Left forelimb (tissue), 1 donor: ENCODE measurements around the gene MLPH.
"Not testable (repeated sequence)": the region's sequence is repeated elsewhere in the genome, so short reads cannot be mapped to it uniquely, and the experiment has no call there.

Experiments used
- DNase-seq: peaks from one replicate; pipeline ENCODE4 v3.0.0-alpha.2; 2018; ENCODE audit warnings: low spot score

MLPH gene

GRCh38 chr2:237588044-237588696 is 101.1 kb downstream of the MLPH start:
- no peak for DNase-seq

GRCh38 chr2:237590272-237591140 is 103.5 kb downstream of the MLPH start, which contains the start of gene RAB17:
RAB17 (minus strand) TSS chr2:237590734; CDS start chr2:237586154, 4,580 bp downstream.
- no peak for DNase-seq

- no peak for DNase-seq
Measured at GRCh38 chr2:237591141-237591881, 104.3 kb downstream of the MLPH start.

GRCh38 chr2:237592425-237592980 is 105.5 kb downstream of the MLPH start:
- no peak for DNase-seq

- no peak for DNase-seq
Measured at GRCh38 chr2:237593036-237593435, 106.0 kb downstream of the MLPH start.

- no peak for DNase-seq
Measured at GRCh38 chr2:237593596-237594320, 106.7 kb downstream of the MLPH start.

- DNase-seq: no peak
Measured at GRCh38 chr2:237594514-237594871, 107.4 kb downstream of the MLPH start.

GRCh38 chr2:237595829-237596519 is 108.9 kb downstream of the MLPH start:
- DNase-seq: not testable (repeated sequence)

- no peak for DNase-seq
Measured at GRCh38 chr2:237596520-237597195, 109.6 kb downstream of the MLPH start.

- no peak for DNase-seq
Measured at GRCh38 chr2:237597196-237598145, 110.4 kb downstream of the MLPH start.

GRCh38 chr2:237598468-237599208 is 111.6 kb downstream of the MLPH start:
- no peak for DNase-seq

GRCh38 chr2:237599465-237600110 is 112.5 kb downstream of the MLPH start:
- DNase-seq: no peak

GRCh38 chr2:237600205-237600846 is 113.3 kb downstream of the MLPH start:
- no peak for DNase-seq

GRCh38 chr2:237601453-237602116 is 114.5 kb downstream of the MLPH start:
- no peak for DNase-seq

- no peak for DNase-seq
Measured at GRCh38 chr2:237602409-237602808, 115.4 kb downstream of the MLPH start.

GRCh38 chr2:237603049-237603717 is 116.1 kb downstream of the MLPH start:
- DNase-seq: no peak
